Cortex of kidney (tissue), 1 donor: Measurements from ENCODE around the gene OR6T1.

Source experiments
- DNase-seq: peaks from one replicate; lab custom pipeline; 2025; lab: John Stamatoyannopoulos, UW

The OR6T1 gene

GRCh38 chr11:123943738-123944137 is at the start of gene OR6T1:
OR6T1 (minus strand) TSS chr11:123943838; CDS start chr11:123943838, 0 bp downstream.
- no peak for DNase-seq

GRCh38 chr11:123979311-123979710 is 35.7 kb upstream of the OR6T1 start:
- DNase-seq: no peak

GRCh38 chr11:123977731-123978347 is 34.2 kb upstream of the OR6T1 start, which contains the start of gene OR10S1:
OR10S1 (minus strand) TSS chr11:123977781; CDS start chr11:123977664, 117 bp downstream.
- no peak for DNase-seq

GRCh38 chr11:123976770-123977560 is 33.3 kb upstream of the OR6T1 start:
- no peak for DNase-seq

GRCh38 chr11:123973816-123974215 is 30.2 kb upstream of the OR6T1 start:
- no peak for DNase-seq

- DNase-seq: no peak
Observed at GRCh38 chr11:123956752-123957151, 13.1 kb upstream of the OR6T1 start.

- no peak for DNase-seq
Observed at GRCh38 chr11:123945132-123945531, 1.5 kb upstream of the OR6T1 start.

- DNase-seq: no peak
Observed at GRCh38 chr11:123942413-123942812, 1.2 kb downstream of the OR6T1 start.

GRCh38 chr11:123939317-123939716 is 4.3 kb downstream of the OR6T1 start, which contains the start of gene OR4D5:
OR4D5 (plus strand) TSS chr11:123939617; CDS start chr11:123939617, 0 bp downstream.
- DNase-seq: no peak

- DNase-seq: no peak
Observed at GRCh38 chr11:123924027-123924426, 19.6 kb downstream of the OR6T1 start.

GRCh38 chr11:123920943-123921342 is 22.7 kb downstream of the OR6T1 start:
- DNase-seq: no peak

- DNase-seq: no peak
Observed at GRCh38 chr11:123905826-123906225, 37.8 kb downstream of the OR6T1 start.

GRCh38 chr11:123904932-123905331 is 38.7 kb downstream of the OR6T1 start:
- DNase-seq: no peak

GRCh38 chr11:123903932-123904331 is 39.7 kb downstream of the OR6T1 start:
- no peak for DNase-seq

GRCh38 chr11:123901867-123902266 is 41.8 kb downstream of the OR6T1 start, which contains the start of gene OR8D4:
OR8D4 (plus strand) TSS chr11:123902167; CDS start chr11:123906432, 4,265 bp downstream.
- no peak for DNase-seq

GRCh38 chr11:123899792-123900191 is 43.8 kb downstream of the OR6T1 start:
- DNase-seq: no peak
